ENCODE results near the gene OR5H1.

GRCh38 chr3:98185180-98185579 lies 54.7 kb downstream of the OR5H1 start:
- no peak for TF ChIP-seq CTCF (IDR thresholded peaks at IDR 0.05; ENCODE audit: low read depth, low read length, poor library complexity, severe bottlenecking)
- no peak for TF ChIP-seq EZH2phosphoT487 (IDR thresholded peaks at IDR 0.05; ENCODE audit: borderline replicate concordance, low read length)
